K562 (cell line): Measurements from ENCODE around the gene TXNRD3.
"Not testable (repeated sequence)": the region's sequence is repeated elsewhere in the genome, so short reads cannot be mapped to it uniquely, and the experiment has no call there.

Source experiments
- ADNP ChIP-seq: fragments of 200-800 bp; sonication (Bioruptor generic); IDR thresholded peaks from 2 replicates; pipeline ENCODE4 v1.6.1; 2016; ENCODE audit warnings: missing genetic modification characterization, missing compliant biosample characterization
- CEBPB ChIP-seq: fragments of 450-650 bp; IDR thresholded peaks from 2 replicates; pipeline ENCODE4 v1.6.1; 2016; ENCODE audit warnings: missing genetic modification characterization, missing compliant biosample characterization
- MTF1 ChIP-seq: fragments of 250-450 bp; sonication (Bioruptor Pico); IDR thresholded peaks from 2 replicates; pipeline ENCODE4 v1.9.0; 2021; ENCODE audit warnings: moderate library complexity, mild to moderate bottlenecking, inconsistent platforms, borderline replicate concordance
- SREBF1 ChIP-seq: fragments of 150-350 bp; IDR thresholded peaks from 2 replicates; pipeline ENCODE4 v1.6.1; 2014; ENCODE audit warnings: antibody characterized with exemption, low read depth, low read length, borderline replicate concordance
- TF ChIP-seq, protein P1 (sequence below), 3 experiments: IDR thresholded peaks in 2 of 3; conservative IDR thresholded peaks in 1 of 3; 2 replicates each; pipeline ENCODE4 v1.5.1; 2011 to 2012; ENCODE audit warnings: low read length in 3 of 3, mild to moderate bottlenecking in 3 of 3, control low read depth in 2 of 3, improper control_type of control experiment in 1 of 3, inconsistent platforms in 1 of 3, low read depth in 1 of 3, mixed read lengths in 1 of 3, moderate library complexity in 1 of 3; ENCODE audit not compliant: insufficient read depth in 2 of 3
- TF ChIP-seq, protein P2 (sequence below): sonication (generic); formaldehyde crosslinking; IDR thresholded peaks from 2 replicates; pipeline ENCODE4 v1.8.1; 2023; ENCODE audit warnings: mild to moderate bottlenecking, missing genetic modification reagents

DNA sequence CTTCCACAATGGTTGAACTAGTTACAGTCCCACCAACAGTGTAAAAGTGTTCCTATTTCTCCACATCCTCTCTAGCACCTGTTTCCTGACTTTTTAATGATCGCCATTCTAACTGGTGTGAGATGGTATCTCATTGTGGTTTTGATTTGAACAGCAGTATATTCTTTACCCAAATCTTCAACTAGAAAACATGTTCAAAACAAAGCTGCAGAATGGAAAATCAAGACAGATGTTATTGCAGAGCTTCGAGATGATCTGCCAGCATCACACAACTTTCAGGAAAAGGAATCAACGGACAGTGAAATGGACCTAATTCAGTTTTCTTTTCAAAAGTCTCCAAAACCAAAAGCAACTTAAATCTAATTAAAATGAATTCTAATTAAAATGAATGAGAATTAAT lies 29.2 kb downstream of the TXNRD3 start:
- TF ChIP-seq, protein P1, sequence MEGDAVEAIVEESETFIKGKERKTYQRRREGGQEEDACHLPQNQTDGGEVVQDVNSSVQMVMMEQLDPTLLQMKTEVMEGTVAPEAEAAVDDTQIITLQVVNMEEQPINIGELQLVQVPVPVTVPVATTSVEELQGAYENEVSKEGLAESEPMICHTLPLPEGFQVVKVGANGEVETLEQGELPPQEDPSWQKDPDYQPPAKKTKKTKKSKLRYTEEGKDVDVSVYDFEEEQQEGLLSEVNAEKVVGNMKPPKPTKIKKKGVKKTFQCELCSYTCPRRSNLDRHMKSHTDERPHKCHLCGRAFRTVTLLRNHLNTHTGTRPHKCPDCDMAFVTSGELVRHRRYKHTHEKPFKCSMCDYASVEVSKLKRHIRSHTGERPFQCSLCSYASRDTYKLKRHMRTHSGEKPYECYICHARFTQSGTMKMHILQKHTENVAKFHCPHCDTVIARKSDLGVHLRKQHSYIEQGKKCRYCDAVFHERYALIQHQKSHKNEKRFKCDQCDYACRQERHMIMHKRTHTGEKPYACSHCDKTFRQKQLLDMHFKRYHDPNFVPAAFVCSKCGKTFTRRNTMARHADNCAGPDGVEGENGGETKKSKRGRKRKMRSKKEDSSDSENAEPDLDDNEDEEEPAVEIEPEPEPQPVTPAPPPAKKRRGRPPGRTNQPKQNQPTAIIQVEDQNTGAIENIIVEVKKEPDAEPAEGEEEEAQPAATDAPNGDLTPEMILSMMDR (IDR thresholded peaks at IDR 0.05 in 2 of 3, conservative IDR thresholded peaks at IDR 0.05 in 1 of 3; ENCODE audit: insufficient read depth in 2 of 3, low read depth in 1 of 3, low read length in 3 of 3), result not testable (repeated sequence)
- TF ChIP-seq, protein P2, sequence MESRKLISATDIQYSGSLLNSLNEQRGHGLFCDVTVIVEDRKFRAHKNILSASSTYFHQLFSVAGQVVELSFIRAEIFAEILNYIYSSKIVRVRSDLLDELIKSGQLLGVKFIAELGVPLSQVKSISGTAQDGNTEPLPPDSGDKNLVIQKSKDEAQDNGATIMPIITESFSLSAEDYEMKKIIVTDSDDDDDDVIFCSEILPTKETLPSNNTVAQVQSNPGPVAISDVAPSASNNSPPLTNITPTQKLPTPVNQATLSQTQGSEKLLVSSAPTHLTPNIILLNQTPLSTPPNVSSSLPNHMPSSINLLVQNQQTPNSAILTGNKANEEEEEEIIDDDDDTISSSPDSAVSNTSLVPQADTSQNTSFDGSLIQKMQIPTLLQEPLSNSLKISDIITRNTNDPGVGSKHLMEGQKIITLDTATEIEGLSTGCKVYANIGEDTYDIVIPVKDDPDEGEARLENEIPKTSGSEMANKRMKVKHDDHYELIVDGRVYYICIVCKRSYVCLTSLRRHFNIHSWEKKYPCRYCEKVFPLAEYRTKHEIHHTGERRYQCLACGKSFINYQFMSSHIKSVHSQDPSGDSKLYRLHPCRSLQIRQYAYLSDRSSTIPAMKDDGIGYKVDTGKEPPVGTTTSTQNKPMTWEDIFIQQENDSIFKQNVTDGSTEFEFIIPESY (CRISPR knock-in tag), result not testable (repeated sequence)
- TF ChIP-seq SREBF1; ADNP (tag); MTF1 (CRISPR knock-in tag); CEBPB: not testable (repeated sequence)
